SK-N-SH (cell line): ENCODE measurements around the gene SPATA12. TPM values are rescaled to one million over a fixed set of nuclear protein-coding genes. Genes with fewer than 3 reads are reported as not detected.

ENCODE experiments used
- CTCF ChIA-PET: fragments of 300-600, 350-600 bp; formaldehyde crosslinking; extraction: SDS; loops from one replicate; lab custom pipeline; 2021; lab: Yijun Ruan, JAX
- POLR2A ChIA-PET: fragments of 350-600 bp; sonication (Branson Sonifier 250); formaldehyde crosslinking; extraction: SDS; loops from one replicate; lab custom pipeline; 2020; ENCODE audit warnings: antibody characterized with exemption, inconsistent platforms; lab: Yijun Ruan, JAX
- DNase-seq: peaks from one replicate; pipeline ENCODE4 v3.0.0; 2012
- H2AFZ ChIP-seq: fragments of 200-600 bp; sonication (generic); 2 replicates; pipeline ENCODE4 v1.8.1; 2016; ENCODE audit warnings: antibody characterized with exemption, mild to moderate bottlenecking, low read depth
- H3F3A ChIP-seq: fragments of 200-600 bp; sonication (generic); replicated peaks from 2 replicates; pipeline ENCODE3; 2016; ENCODE audit warnings: antibody characterized with exemption, mild to moderate bottlenecking; ENCODE audit not compliant: insufficient read depth
- H3K27ac ChIP-seq, 2 experiments: fragments of 200-500 bp in 1 of 2; fragments of 200-600 bp in 1 of 2; sonication (Bioruptor generic) in 1 of 2; sonication (generic), shearing (Covaris generic) in 1 of 2; 2 replicates each; pipeline versions ENCODE4 v1.5.1 to v1.6.1; 2014 to 2016; ENCODE audit warnings: low read depth in 2 of 2, inconsistent platforms in 1 of 2, low read length in 1 of 2, mild to moderate bottlenecking in 1 of 2, mixed read lengths in 1 of 2
- H3K27me3 ChIP-seq: fragments of 200-600 bp; sonication (generic), shearing (Covaris generic); 2 replicates; pipeline ENCODE4 v1.6.1; 2016; ENCODE audit warnings: mixed run types; ENCODE audit not compliant: insufficient read depth
- H3K36me3 ChIP-seq, 2 experiments: fragments of 200-500 bp in 1 of 2; fragments of 200-600 bp in 1 of 2; sonication (Bioruptor generic) in 1 of 2; sonication (generic) in 1 of 2; replicated peaks in 1 of 2; 2 replicates each; pipeline versions ENCODE3 to v1.5.1; 2014 to 2016; ENCODE audit warnings: low read length in 1 of 2, mild to moderate bottlenecking in 1 of 2; ENCODE audit not compliant: insufficient read depth in 2 of 2, control insufficient read depth in 1 of 2
- H3K4me1 ChIP-seq, 2 experiments: fragments of 200-500 bp in 1 of 2; fragments of 200-600 bp in 1 of 2; sonication (Bioruptor generic) in 1 of 2; sonication (generic), shearing (Covaris generic) in 1 of 2; 2 replicates each; pipeline versions ENCODE4 v1.5.1 to v1.6.1; 2014 to 2016; ENCODE audit warnings: low read depth in 1 of 2, low read length in 1 of 2, mixed run types in 1 of 2; ENCODE audit not compliant: insufficient read depth in 2 of 2, control insufficient read depth in 1 of 2
- H3K4me2 ChIP-seq: fragments of 200-600 bp; sonication (generic), shearing (Covaris generic); 2 replicates; pipeline ENCODE4 v1.6.1; 2017; ENCODE audit warnings: mixed run types
- H3K4me3 ChIP-seq, 2 experiments: fragments of 200-500 bp in 1 of 2; fragments of 200-600 bp in 1 of 2; sonication (Bioruptor generic) in 1 of 2; sonication (generic), shearing (Covaris generic) in 1 of 2; 2 replicates each; pipeline versions ENCODE4 v1.5.1 to v1.8.1; 2014 to 2016; ENCODE audit warnings: low read depth in 2 of 2, inconsistent platforms in 1 of 2, low read length in 1 of 2, mild to moderate bottlenecking in 1 of 2, mixed read lengths in 1 of 2, moderate library complexity in 1 of 2
- H3K79me2 ChIP-seq: fragments of 200-600 bp; sonication (generic); 2 replicates; pipeline ENCODE4 v1.8.1; 2017; ENCODE audit warnings: mild to moderate bottlenecking; ENCODE audit not compliant: insufficient read depth
- H3K9ac ChIP-seq: fragments of 200-600 bp; sonication (generic); 2 replicates; pipeline ENCODE4 v1.6.1; 2017; ENCODE audit warnings: mixed run types
- H3K9me2 ChIP-seq: fragments of 200-600 bp; sonication (generic); 2 replicates; pipeline ENCODE4 v1.6.1; 2017; ENCODE audit warnings: mixed run types
- H3K9me3 ChIP-seq: fragments of 200-600 bp; sonication (generic); 2 replicates; pipeline ENCODE4 v1.6.1; 2017; ENCODE audit warnings: mixed run types, mild to moderate bottlenecking, moderate library complexity
- H4K20me1 ChIP-seq: fragments of 200-600 bp; sonication (generic); 2 replicates; pipeline ENCODE4 v1.6.1; 2017; ENCODE audit warnings: mild to moderate bottlenecking, mixed run types; ENCODE audit not compliant: insufficient read depth
- CTCF ChIP-seq: fragments of 200-600 bp; sonication (generic); IDR thresholded peaks from 2 replicates; pipeline ENCODE4 v1.6.1; 2017; ENCODE audit warnings: antibody characterized with exemption, mild to moderate bottlenecking, moderate library complexity
- GABPA ChIP-seq: IDR thresholded peaks from 2 replicates; pipeline ENCODE4 v1.4.0; 2012; ENCODE audit warnings: low read depth, mild to moderate bottlenecking
- GATA2 ChIP-seq: sonication (generic); formaldehyde crosslinking; IDR thresholded peaks from 2 replicates; pipeline ENCODE4 v1.5.0; 2020; ENCODE audit warnings: mild to moderate bottlenecking, missing genetic modification reagents
- IRF3 ChIP-seq: fragments of 150-350 bp; IDR thresholded peaks from 2 replicates; pipeline ENCODE4 v1.6.1; 2016; ENCODE audit warnings: mild to moderate bottlenecking, low read depth, low read length
- RAD21 ChIP-seq: IDR thresholded peaks from 2 replicates; pipeline ENCODE4 v1.6.1; 2012; ENCODE audit warnings: mild to moderate bottlenecking, low read length
- RCOR1 ChIP-seq: fragments of 150-350 bp; IDR thresholded peaks from 2 replicates; pipeline ENCODE4 v1.6.1; 2017; ENCODE audit warnings: antibody characterized with exemption, low read length
- RFX5 ChIP-seq: IDR thresholded peaks from 2 replicates; pipeline ENCODE4 v1.6.1; 2012; ENCODE audit warnings: mild to moderate bottlenecking, improper control_type of control experiment, low read length
- WGBS: methylation state at CpG from one replicate; pipeline ENCODE4 v1.1.6; 2017; ENCODE audit warnings: low lambda C conversion rate; 5-methylcytosine and 5-hydroxymethylcytosine counted together
- polyA plus RNA-seq, 3 experiments: library from polyadenylated mRNA; depleted of rRNA; stranded (reverse); fragments of >200 nt; gene quantifications; 2 replicates each; pipeline ENCODE4 v1.2.3, GENCODE V29; 2012

SPATA12 gene
- polyA plus RNA-seq, 1 of the 3 experiments (the other 2 are of a cell fraction): 0.33 TPM

- peak overlapping the region; percentile 98 for H3K4me2 ChIP-seq
- POLR2A ChIA-PET: no interaction called here
- H3K9me2 ChIP-seq: no peaks in the 10 kb centered on the region
- H3K27ac ChIP-seq: no peak overlapping the region
- CTCF ChIA-PET: interaction anchor here (0.9 to 2.6 kb wide), 9 partner anchors 14 to 145 kb away, joined by 3 to 20 read pairs (median 4); no protein-coding TSS in a partner anchor
- no peaks in the 10 kb centered on the region for H3K36me3 ChIP-seq
- peak overlapping the region; percentile 95; the same call in 1 of the 2 replicates for H2AFZ ChIP-seq
- H4K20me1 ChIP-seq: no peaks in the 10 kb centered on the region
- no peak overlapping the region for H3K9ac ChIP-seq
- TF ChIP-seq RCOR1: 0 out of 2 replicates have a peak, but pooled peaks have one; percentile 4
- no peak for TF ChIP-seq RFX5
- TF ChIP-seq GABPA: no peak
- no peaks in the 10 kb centered on the region for H3K9me3 ChIP-seq
- H3K4me1 ChIP-seq: peaks cover 0 to 9% of the 10 kb centered on the region in 2 experiments; a peak in 1 of 4 replicates
- WGBS: 68% methylated on average over 9 of the region's 9 CpGs
- no peaks in the 10 kb centered on the region for H3K79me2 ChIP-seq
- H3K4me3 ChIP-seq: peak overlapping the region; percentile 76 to 79; a peak in 3 of 4 replicates
- no peaks in the 10 kb centered on the region for H3K27me3 ChIP-seq
- H3F3A ChIP-seq: no peaks in the 10 kb centered on the region
- no peak for DNase-seq
Measured at GRCh38 chr3:57077630-57078343, 17.3 kb downstream of the SPATA12 start.

GRCh38 chr3:57078344-57078634 is 17.8 kb downstream of the SPATA12 start:
- peak overlapping the region; percentile 76 to 79 for H3K4me3 ChIP-seq
- 47% methylated on average over 7 of the region's 15 CpGs for WGBS
- no peaks in the 10 kb centered on the region for H3F3A ChIP-seq
- peak overlapping the region; percentile 95 for H2AFZ ChIP-seq
- H3K4me2 ChIP-seq: peak overlapping the region; percentile 98
- peaks cover 0 to 9% of the 10 kb centered on the region in 2 experiments; a peak in 1 of 4 replicates for H3K4me1 ChIP-seq
- H3K79me2 ChIP-seq: no peaks in the 10 kb centered on the region
- H3K36me3 ChIP-seq: no peaks in the 10 kb centered on the region
- no peaks in the 10 kb centered on the region for H4K20me1 ChIP-seq
- peak overlapping the region; percentile 64; the same call in 1 of the 2 replicates for H3K9ac ChIP-seq
- ChIA-PET POLR2A (no interaction called here), CTCF (interaction anchor here (0.9 to 2.6 kb wide), 9 partner anchors 14 to 145 kb away, joined by 3 to 20 read pairs (median 4); no protein-coding TSS in a partner anchor)
- peak; percentile 76 for DNase-seq
- no peaks in the 10 kb centered on the region for H3K9me3 ChIP-seq
- H3K9me2 ChIP-seq: no peaks in the 10 kb centered on the region
- no peaks in the 10 kb centered on the region for H3K27me3 ChIP-seq
- no peak overlapping the region for H3K27ac ChIP-seq
- TF ChIP-seq RAD21: peak; percentile 6; the same call in 1 of the 2 replicates
- TF ChIP-seq GATA2 (CRISPR knock-in tag): peak; percentile 56
- TF ChIP-seq RCOR1: 0 out of 2 replicates have a peak, but pooled peaks have one; percentile 0
- no peak for TF ChIP-seq CTCF
- TF ChIP-seq IRF3: no peak
